LNCaP clone FGC (cell line): ENCODE measurements around the gene C11orf21.

Experiments
- DNase-seq: peaks from one replicate; pipeline ENCODE4 v3.0.0-alpha.2; 2011; ENCODE audit warnings: low read depth
- H3K4me3 ChIP-seq: 2 replicates; pipeline ENCODE4 v1.5.1; 2011; ENCODE audit warnings: mild to moderate bottlenecking, low read depth, low read length, control low read depth
- TF ChIP-seq, protein P1 (sequence below): IDR thresholded peaks from 2 replicates; pipeline ENCODE4 v1.5.1; 2012; ENCODE audit warnings: mild to moderate bottlenecking; ENCODE audit not compliant: control insufficient read depth, insufficient read depth; ENCODE audit errors: extremely low read depth

Gene C11orf21

DNA sequence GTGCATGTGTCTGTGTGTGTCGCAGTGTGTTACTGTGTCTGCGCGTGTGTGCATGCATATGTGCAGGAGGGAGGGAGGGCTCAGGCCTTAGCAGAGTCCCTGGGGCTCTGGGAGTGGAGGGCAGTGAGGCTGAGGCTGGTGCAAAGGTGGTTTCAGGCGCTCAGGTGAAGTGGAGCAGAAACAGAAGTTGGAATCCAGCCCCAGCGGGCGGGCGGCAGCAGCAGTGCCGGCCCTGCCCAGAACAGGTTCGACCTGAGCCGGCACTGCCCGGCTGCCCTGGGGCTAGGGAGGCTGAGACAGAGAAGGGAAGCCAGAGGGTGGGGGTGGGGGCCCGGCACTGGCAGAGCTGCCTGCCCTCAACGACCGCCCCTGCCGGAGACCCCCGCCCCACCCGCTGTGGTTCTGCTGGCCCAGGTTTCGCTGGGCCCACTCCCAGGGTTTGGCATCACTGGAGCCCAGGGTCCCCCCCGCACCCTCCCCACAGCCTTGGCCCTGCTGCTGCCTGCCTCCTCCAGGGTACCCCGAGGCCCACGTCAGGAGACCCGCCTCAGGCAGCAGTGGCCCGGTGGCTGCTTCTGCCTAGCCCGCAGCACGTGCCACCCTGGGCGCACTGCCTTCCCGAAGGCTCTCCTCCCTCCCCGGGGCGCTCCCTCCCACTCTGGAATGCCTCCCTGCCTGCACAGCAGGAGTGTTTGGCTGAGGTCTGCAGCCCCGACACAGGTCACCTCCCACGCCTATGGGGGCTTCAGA is 44.6 kb downstream of the C11orf21 start:
- DNase-seq, result peak; percentile 71
- TF ChIP-seq, protein P1, sequence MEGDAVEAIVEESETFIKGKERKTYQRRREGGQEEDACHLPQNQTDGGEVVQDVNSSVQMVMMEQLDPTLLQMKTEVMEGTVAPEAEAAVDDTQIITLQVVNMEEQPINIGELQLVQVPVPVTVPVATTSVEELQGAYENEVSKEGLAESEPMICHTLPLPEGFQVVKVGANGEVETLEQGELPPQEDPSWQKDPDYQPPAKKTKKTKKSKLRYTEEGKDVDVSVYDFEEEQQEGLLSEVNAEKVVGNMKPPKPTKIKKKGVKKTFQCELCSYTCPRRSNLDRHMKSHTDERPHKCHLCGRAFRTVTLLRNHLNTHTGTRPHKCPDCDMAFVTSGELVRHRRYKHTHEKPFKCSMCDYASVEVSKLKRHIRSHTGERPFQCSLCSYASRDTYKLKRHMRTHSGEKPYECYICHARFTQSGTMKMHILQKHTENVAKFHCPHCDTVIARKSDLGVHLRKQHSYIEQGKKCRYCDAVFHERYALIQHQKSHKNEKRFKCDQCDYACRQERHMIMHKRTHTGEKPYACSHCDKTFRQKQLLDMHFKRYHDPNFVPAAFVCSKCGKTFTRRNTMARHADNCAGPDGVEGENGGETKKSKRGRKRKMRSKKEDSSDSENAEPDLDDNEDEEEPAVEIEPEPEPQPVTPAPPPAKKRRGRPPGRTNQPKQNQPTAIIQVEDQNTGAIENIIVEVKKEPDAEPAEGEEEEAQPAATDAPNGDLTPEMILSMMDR, result no peak
- H3K4me3 ChIP-seq, result peak overlapping the region; percentile 29; the same call in 1 of the 2 replicates

DNA sequence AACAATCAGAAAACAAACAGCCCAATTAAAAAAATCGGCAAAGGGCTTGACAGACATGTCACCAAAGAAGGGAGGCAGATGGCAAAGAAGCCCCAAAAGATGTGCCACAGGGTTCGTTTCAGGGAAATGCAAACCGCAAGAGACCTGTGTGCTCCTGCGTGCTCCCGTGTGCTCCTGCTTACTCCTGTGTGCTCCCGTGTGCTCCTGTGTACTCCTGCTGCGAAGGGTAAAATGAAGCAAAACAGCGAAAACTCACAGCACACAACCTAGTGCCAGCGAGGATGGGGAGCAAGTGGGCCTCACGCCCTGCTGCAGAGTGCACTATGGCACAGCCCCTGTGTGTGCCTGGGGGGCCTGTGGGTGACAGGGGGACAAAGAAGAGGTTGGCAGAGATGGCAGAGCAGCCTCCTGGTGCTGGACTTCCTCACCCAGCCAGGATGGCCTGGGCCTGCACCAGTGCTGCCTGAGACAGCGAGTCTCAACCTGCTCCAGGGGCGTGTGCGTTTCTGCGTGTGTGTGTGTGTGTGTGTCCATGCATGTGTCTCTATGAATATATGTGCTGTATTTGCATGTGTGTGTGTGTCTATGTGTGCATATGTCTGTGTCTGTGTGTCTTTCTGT is 45.3 kb downstream of the C11orf21 start:
- TF ChIP-seq, protein P1, result no peak
- DNase-seq, result no peak
- peak overlapping the region; percentile 29; the same call in 1 of the 2 replicates for H3K4me3 ChIP-seq

DNA sequence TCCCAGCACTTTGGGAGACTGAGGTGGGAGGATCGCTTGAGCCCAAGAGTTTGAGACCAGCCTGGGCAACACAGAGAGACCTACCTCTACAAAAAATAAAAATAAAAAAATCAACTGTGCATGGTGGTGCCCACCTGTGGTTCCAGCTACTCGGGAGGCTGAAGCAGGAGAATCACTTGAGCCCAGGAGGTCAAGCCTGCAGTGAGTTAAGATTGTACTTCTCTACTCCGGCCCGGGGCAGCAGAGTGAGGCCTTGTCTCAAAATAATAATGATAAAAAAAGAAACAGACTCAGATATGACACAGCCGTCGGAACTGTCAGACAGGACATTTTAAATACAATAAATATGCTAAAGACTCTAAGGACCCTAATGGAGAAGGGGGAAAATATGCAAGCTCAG is 49.7 kb downstream of the C11orf21 start:
- DNase-seq, result no peak
- TF ChIP-seq, protein P1, result no peak
- H3K4me3 ChIP-seq, result no peak overlapping the region

DNA sequence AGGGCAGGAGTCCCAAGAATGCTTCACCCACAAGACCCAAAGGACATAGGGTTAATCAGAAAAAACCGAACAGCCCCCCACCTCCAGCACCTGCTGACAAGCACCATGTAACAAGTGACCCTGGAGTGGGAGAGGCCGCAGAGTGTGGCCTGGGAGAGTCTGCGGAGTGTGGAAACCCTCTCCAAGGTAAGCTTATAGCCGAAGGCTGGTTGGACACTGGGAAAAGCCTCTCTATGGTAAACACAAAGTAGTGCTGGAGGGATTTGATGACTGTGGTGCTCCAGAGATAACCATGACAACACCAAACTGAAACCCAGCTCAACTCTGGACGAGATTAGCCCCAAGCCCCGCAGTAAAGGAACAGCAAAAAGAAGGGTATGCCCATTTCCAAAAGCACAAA is 50.6 kb downstream of the C11orf21 start:
- H3K4me3 ChIP-seq, result no peak overlapping the region
- TF ChIP-seq, protein P1, result no peak

DNA sequence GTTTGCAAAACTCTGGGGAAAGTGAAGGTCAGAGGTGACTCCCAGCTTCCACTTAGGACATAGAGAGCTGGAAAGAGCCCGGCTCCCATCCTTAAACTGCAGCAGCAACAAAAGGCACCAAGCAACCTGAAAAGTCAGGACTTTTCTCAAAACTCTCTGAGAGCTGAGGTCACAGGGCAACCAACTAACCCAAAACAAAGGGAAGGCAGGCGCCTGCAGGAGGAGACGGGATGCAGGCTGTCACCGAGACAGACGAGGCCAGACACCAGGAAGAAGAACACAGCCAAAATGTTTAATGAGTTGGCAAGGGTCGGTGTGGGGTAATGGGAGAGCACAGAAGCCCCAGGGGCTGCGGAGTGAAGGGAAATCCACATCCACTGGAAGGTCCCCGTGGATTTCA is 51.2 kb downstream of the C11orf21 start:
- no peak for DNase-seq
- TF ChIP-seq, protein P1, result no peak
- no peak overlapping the region for H3K4me3 ChIP-seq

More for the DNA sequence above, 50.6 kb downstream of the C11orf21 start:
- no peak for DNase-seq

DNA sequence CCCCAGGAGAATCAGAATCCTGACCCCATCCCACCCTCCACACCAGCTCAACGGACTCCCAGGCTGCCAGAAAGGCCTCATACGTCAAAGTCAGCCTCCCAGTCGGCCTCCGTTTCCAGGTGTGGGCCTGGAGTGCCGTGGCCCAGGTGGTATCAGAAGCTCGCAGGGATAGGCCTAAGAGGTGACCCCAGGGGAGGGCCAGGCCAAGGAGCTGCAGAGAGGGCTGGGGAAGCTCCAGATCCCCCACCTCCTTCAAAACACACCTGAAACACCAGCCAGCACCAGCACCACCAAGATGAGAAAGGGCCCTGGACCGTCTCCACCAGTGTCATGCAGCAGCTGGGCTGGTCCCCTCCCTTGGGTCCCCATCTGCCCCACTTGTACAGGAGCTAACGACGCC is 51.7 kb downstream of the C11orf21 start:
- DNase-seq, result no peak
- no peak overlapping the region for H3K4me3 ChIP-seq
- TF ChIP-seq, protein P1, result no peak
